Suppressor macrophage treated with lipopolysaccharide for 4 hours (primary cell): ENCODE measurements around the gene DENND2D.
"Not testable (repeated sequence)": the region's sequence is repeated elsewhere in the genome, so short reads cannot be mapped to it uniquely, and the experiment has no call there.

Source experiments
- DNase-seq: peaks from one replicate; pipeline ENCODE4 v3.0.0-alpha.2; 2020

Gene DENND2D

DNA sequence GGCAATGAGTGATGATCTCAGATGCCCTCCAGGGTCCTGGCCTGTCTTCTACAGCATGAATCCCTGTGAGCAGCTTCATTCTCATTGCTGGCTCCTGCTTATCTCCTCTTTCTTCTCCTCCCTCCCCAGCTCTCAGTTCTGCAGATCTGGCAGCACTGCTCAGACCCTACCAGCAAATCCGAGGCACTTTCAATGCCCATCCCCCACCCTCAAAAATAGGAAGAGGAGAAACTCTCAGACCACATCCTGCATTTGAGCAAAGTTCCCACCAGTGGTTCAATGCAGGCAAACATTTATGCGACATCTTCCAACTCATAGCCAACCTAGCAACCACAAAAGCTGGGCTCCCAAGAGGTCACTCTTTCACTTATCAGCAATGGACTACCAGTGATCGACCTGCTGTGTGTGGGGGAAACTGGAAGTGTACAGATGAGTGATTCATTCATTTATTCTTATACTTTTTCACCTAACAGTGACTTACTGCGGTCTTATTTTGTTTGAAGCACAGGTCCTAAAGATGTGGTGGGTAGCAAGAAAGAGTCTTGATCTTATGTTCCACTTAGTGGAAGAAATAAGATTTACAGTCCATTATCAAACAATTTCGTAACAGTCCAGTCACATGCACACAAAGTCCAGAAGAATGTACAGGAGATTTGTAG is 21.3 kb upstream of the DENND2D start:
- DNase-seq: peak; percentile 62

DNA sequence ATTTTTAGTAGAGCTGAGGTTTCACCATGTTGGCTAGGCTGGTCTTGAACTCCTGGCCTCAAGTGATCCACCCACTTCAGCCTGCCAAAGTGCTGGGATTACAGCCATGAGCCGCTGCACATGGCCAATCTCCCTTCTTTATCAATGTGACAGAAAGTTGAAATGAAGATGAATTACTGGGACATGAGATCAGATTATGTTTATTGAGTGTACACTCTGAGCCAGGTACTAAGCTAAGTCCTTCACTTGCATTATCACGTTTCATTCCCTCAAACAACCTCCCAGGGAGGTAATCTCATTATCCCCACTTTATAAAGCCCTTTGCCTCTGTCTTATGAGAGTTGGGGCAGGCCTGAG is 20.8 kb upstream of the DENND2D start:
- no peak for DNase-seq

DNA sequence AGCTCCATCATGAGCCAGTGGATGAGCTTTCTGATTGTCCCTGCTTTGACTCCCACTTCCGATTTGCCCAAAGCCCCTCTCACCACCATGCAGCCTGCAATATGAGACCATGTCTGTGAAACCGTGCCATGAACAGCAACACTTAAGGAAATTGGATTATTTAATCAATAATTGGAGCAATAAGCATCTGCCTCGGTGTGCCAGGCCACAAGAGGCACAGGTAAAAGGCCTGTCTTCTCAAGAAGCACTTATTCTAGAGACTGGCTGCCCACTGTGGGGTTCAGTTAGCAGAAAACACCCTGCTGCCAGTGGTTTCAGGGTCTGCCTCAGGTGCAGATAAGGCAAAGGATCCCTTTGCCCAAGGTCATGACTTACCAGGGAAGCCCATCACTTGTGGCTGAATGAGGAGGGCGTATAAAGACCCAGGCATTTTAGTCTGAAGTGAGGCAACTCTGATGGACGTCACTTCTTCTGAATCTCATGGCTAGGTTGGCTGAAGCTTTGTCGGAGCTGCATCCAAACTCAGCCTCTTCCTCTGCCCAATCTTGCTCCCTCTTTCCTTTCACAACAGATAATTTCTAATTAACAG is 19.9 kb upstream of the DENND2D start:
- DNase-seq: no peak

DNA sequence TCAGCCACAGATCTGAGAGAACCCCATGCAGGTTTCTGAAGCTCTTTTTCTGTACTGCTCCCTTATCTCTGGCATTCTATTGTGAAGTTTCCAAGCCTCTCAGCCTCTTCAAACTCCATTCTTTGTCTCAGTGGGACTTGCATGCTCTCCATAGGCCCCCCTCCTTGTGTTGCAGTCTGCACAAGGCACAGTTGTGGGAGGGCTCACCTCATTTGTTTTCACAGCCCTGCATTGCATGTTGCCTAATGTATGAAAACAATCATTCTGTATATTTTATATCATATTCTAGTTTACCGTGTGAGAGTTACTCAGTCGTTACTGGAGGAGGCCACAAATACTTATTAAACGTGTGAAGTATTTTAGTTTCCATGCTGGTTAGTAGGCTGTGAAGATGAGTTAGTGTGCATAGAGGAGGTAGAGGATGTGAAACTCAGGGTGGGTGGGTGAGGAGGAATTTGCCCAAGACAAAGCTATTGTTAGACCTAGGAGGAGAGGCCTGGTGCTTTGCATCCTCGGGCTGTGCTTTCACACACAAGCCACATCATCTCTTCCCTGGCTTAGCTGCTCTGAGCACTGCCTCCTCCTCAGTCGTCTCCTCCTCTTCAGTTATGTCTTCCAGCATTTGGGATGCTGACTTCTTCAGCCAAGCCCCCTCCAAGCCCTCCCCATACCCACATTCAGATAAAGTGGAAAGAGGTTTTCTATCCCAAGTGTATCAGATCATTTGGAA is 19.3 kb upstream of the DENND2D start:
- DNase-seq: peak; percentile 81

DNA sequence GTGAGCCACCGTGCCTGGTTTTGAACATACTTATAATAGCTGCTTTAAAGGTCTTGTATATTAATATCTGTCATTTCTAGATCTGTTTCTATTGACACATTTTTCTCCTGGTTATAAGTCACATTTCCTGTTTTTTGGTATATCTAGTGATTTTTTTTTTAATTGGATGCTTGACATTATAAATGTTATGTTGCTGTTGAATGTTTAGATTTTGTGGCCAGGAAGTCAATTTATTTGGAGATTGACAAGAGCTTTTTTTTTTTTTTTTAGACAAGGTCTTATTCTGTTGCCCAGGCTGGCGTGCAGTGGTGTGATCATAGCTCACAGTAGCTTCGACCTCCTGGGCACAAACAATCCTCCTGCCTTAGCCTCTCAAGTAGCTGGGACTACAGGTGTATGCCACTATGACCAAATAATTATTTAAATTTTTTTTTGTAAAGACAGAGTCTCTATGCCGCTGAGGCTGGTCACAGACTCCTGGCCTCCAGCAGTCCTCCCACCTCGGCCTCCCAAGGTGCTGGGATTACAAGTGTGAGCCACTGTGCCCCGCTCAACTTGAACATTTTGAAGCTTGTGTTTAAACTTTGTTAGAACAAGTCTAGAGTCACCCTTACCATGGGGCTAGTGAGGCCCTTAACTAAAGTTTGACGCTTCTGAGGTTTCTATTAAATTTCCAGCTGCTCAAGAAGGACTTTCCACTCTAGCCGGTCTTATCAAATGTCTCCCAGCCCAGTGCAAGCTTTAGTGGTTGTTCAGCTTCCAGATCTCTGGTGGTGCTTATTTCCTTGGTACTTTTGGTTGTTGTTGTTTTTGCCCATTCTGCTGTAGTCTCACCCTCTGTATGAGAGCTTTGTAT is 18.5 kb upstream of the DENND2D start:
- DNase-seq: no peak

DNA sequence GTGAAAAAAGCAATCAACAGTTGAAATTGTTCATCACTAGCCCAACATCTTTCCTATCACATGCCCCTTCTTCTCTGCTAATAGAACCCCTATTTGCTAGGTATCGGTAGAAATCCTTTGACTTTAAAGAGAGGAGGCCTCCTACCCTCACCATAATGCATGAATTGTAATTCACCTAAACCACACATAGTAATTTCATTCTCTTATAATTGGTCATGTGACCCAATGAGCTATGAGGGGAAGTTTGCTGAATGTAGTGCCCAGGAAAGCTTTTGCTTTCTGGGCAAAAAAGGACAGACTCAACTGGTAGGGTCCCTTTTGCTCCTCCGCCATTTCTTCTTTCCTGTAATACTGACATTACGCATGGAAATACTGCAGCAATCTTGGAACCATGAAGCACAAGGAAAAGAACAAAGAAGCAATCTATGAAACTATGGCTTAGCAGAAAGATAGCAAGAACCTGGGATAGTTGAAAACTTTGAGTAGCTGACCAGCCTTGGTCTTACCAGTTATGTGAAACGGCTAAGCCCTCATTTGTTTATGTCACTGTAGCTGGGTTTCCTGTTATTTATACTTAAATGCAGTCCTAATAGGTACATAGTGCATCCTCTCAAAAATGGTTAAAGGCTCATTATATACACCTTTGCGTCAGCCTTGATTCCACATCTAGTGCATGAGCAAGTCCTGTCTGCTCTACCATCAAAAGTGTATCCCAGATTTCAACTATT is 16.9 kb upstream of the DENND2D start:
- DNase-seq: no peak

DNA sequence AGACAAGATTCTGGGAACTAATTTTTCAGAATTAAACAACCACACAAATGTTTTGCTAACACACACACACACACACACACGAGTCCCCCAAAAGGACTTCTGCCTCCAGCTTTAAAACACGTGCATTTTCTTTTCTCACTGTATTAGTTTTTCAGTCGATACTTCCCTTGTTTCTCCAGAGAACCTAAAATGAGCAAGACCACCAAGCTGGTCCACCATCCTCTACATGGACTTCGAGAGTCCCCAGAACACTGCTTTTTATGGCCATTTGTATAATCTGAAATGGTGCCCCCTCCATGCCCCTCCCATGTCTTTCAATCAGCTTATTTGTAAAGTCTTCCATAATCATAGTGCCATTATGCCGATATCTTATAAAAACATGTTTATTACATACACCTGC is 16.3 kb upstream of the DENND2D start:
- no peak for DNase-seq

DNA sequence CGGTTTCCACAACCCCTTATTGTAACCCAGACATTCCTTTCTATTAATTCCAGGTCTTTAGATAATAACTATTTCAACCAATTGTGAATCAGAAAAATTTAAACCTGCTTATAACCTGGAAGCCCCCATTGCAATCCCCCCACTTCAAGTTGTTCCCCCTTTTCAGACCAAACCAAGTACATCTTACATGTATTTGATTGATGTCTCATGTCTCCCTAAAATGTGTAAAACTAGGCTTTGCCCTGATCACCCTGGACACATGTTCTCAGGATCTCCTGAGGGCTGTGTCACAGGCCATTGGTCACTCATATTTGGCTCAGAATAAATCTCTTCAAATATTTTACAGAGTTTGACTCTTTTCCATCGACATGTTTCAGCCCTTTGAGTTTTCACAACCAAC is 14.8 kb upstream of the DENND2D start:
- DNase-seq: not testable (repeated sequence)

DNA sequence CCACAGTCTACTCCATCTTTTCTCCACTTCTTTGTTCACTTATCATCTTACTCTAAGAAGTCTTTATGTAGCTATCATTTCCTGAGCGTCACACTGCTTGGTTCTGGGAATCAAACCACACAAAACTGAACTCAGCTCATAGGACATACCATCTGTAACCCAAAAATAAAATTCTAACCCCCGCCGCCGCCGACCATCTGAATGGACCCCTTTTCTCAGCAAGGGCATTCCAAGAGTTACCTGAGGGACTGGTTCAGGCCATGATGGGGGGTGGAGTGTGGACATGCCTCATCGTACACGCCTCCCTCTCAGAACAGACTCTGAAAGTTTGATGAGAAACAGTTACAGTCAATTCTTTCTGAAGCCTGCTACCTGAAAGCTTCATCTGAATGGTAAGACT is 14.4 kb upstream of the DENND2D start:
- DNase-seq: no peak

DNA sequence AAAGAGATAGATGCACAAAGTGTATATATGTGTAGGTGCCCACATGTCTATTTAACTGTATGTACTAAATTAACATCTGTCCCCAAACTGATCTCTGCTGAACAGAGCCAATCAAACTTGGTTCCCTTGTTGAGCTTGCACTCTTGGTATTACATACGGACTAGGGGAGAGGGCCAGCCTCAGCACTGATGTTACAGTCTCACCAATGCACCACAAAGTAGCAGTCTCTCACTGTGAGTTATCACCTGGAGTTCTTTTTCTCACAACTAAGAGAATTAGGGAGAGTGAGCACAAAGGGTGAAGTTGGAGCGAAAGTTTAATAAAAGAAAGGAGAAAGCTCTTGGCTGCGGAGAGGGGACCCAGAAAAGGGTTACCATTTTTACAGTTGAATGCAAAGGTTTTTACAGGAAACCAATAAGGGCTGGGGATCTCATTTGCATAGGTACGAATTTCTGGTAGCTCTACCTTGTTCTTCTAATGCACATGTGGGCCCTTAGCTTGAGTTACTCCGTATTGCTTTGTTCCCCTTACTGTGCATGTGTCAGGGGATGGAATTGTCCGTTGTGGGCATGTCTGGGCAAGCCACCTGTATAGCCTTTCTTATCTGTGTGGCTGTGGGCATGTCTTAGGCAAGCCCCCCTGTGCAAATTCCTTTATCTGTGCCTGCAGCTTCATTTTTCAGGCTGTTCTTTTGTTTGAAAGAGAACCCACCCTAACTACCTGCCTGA is 13.8 kb upstream of the DENND2D start:
- no peak for DNase-seq

DNA sequence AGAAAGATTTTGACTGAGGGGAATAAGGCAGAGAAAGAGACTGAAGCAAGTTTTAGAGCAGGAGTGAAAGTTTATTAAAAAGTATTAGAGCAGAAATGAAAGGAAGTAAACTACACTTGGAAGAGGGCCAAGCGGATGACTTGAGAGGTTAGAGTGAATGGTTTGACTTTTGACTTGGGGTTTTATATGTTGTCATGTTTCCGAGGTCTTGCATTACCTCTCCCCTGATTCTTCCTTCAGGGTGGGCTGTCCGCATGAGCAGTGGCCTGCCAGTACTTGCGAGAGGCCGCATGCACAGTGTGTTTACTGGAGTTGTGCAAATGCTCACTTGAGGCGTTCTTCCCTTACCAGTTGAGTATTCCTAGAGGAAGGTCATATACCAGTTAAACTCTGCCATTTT is 13.0 kb upstream of the DENND2D start:
- peak; percentile 74 for DNase-seq

DNA sequence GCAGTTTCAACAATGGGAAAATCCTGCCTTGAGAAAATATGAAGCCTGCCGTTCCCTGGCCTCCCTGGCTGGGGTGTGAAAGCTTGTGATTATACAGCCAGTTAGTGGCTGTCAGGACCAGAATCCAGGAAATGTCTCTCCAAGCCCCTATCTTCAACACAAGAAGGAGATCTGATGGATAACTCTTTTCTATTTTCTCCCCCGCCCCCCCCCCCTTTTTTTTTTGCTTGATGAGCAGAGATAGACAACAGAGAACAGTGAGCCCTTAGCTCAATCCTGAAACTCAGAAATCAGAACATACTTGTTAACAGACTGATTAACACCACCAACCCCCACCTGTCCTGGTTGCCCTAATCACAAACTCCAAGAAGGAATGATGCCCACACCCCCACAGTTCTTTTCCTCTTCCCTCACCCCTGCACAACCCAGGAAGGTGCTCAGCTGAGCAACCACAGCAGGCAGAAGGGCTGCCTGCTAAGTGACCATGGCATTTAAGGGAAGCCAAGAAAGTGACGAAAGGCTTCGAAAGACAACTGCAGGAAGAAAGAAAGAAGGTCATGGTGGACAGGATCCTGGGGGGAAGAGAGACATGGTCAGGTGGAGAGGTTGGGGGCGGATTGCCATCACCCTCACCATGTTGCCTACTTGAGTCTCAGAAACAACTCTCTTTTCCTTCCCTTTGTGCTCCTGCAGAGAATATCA is 12.3 kb upstream of the DENND2D start:
- DNase-seq: no peak

DNA sequence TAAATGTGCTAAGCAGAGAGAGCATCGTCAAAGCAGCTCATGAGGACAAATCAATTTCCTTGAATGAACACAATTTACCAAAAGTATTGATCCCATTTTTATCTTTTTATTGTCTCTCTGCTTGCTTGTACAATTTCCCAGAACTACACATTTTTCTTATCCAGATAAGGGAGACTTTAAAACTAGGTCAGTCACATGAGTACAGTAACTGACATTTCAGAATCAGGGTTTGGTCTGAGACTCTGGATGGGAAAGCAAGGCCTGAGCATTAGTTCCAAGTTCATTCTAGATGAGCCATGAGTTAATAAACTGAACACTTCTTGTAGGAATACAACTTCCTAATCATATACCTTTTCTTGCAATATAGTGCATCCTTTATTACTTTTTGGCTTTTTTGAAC is 11.5 kb upstream of the DENND2D start:
- no peak for DNase-seq

DNA sequence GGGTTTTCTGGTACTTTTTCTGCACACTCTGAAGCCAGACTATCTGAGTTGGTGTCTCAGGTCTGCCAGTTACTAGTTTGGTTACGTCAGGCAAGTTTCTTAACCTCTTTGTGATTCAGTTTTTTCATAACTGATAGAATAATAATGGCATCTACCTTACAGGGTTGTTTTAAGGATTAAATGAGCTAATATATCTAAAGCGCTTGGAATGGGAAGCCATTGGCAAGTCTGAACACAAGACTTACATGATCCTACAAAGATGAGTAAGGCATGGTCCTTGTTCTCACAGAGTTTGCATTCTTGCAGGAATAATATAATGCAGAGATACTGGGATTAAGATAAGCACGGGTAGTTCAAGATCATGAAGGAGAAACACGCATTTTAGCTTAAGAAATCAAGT is 9.2 kb upstream of the DENND2D start:
- no peak for DNase-seq

DNA sequence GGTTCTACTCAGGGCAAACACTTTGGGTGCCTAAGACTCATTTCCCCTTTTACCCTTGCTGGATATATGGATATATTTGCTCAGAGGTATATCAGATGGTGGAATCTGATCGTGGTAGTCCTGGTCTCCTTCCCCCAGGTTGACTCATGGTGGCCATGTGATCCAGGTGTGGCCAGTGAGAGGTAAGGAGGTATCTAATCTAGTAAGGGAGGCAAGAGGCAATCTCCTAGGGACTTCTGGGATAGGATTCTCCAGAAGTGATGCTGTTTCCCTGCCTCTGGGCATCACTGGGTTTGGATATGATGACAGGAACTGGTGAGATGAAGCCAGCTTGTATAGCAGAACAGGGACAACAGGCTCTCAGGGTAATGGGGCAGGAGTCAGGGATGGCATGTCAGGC is 8.5 kb upstream of the DENND2D start:
- DNase-seq: no peak

DNA sequence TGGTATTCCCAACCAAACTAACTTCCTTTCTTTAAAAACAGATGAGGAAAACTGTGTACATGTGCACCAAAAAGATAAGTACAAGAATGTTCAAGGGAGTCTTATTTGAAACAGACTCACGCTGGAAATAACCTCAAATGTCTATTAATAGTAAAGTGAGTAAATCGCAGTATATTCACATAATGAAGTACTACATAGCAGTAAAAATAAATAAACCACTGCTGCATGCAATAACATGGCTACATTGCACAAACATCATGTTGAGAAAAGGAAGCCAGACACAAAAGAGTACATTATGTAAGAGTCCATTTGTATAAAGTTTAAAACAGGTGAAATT is 5.2 kb upstream of the DENND2D start:
- peak; percentile 54 for DNase-seq

DNA sequence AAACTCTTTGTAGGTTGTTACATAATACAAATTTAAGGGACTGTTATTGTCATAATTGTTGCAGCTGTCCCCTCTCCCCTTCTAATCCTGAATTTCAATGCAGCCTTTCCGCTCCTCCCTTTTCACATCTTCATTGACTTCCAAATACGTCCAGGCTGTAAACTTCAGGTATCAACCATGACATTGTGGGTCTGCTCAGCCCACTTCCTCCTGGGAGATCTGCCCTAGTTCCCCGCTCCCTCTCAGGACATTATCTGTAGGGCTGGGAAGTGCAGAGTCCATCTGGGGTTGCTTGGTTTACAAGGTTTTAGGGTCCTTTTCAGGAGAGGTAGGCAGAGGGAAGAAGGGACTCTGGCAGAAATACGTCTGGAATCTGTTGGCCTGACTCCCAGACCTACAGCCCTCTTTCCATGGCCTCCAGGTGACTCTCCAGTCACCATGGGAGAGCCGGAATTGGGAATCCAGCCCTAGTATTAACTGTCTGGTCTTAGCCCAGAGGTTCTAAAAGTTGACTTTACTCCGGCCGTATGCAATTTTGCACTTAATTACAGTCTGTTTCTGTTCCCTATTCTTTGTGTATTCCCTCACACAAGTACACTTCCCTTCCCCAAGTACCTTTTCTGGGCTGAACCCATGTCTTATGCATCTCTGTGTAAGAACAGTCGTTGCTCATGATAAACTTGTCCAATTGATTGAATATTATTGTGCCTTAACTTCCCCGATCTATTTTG is 4.7 kb upstream of the DENND2D start:
- DNase-seq: peak; percentile 58

DNA sequence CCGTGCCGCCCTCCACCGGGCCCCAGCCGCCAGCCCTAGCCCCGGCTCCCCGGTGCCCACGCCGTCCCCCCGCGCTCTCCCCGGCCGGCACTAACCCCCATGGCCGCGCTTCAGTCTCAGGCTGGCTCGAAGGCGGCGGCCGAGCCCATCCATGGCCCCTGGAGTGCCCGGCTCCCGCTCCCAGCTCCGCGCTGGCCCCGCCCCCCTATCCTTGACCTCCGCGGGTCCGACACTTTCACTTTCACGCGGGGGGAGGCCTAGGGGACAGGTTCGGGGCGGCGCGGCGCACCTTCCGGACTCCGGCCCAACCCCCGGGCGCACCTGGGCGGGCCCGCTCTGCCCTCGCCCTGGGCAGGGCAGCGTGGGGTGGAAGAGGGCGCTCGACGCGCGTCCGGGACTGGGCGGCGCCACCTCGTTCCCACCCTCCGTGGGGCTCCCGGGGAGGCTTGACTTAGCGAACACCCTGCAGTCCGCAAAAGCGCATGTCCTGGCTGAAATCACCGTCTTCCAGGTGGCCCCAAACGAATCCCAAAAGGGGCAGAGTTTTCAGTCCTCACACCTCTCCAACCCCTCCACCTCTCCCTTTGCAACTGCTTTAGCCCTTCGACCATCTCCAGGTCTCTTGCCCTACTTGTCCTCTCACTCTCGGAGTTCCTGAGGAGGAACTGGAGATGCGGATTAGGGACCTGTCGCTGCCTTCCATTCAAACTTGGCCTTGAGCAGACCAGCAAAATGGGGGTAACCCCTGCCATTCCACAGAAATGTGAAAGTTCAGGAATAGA is 3.9 kb upstream of the DENND2D start:
- no peak for DNase-seq

DNA sequence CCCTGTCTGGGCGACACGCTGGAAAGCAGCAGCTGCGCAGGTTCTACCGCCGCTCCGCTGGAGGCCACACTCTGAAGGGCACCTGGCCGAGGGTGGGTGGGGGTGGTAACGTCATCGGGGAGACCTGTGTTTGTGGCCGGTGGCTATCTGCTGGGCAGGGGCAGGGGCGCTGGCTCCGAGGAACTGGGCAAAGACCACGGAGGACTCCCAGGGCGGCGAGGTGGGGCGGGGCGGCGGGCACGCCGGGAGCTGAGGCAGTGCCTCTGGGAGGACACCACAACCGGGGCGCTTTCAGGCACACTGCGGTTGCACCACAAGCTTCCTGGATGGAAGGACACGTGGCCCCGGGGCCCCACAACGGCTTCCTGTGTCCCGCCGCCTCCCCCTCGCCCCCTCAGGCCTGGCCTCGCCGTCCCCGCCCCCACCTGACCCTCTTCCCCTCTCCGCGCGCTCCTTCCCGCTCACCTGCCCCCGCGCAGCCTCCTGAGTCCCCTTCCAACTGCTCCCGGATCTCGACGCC is 3.3 kb upstream of the DENND2D start:
- peak; percentile 70 for DNase-seq
